Smooth muscle cell (in vitro differentiated cells): ENCODE data around the gene PTPRN2. TPM values are rescaled to one million over a fixed set of nuclear protein-coding genes. Genes with fewer than 3 reads are reported as not detected.

Experiments
- DNase-seq: peaks from one replicate; lab custom pipeline; 2025; ENCODE audit not compliant: unreplicated experiment; lab: John Stamatoyannopoulos, UW
- H2AFZ ChIP-seq: fragments of 200-600 bp; sonication (generic); 2 replicates; pipeline ENCODE4 v1.6.0; 2016; ENCODE audit warnings: antibody characterized with exemption, low read depth, mild to moderate bottlenecking
- H3F3A ChIP-seq: fragments of 200-600 bp; sonication (generic); 2 replicates; pipeline ENCODE4 v1.6.0; 2017; ENCODE audit warnings: antibody characterized with exemption, low read depth
- H3K27ac ChIP-seq: fragments of 200-600 bp; sonication (generic); 2 replicates; pipeline ENCODE4 v1.5.1; 2016; ENCODE audit warnings: low read depth, mild to moderate bottlenecking
- H3K27me3 ChIP-seq: fragments of 200-600 bp; sonication (generic); 2 replicates; pipeline ENCODE4 v1.6.1; 2016; ENCODE audit warnings: low read depth, mild to moderate bottlenecking
- H3K36me3 ChIP-seq: fragments of 200-600 bp; sonication (generic); 2 replicates; pipeline ENCODE4 v1.5.1; 2016; ENCODE audit warnings: low read depth
- H3K4me1 ChIP-seq: fragments of 200-600 bp; sonication (generic); 2 replicates; pipeline ENCODE4 v1.5.1; 2016; ENCODE audit warnings: low read depth
- H3K4me2 ChIP-seq: fragments of 200-600 bp; sonication (generic); 2 replicates; pipeline ENCODE4 v1.6.0; 2016; ENCODE audit warnings: mild to moderate bottlenecking
- H3K4me3 ChIP-seq: fragments of 200-600 bp; sonication (generic); 2 replicates; pipeline ENCODE4 v1.5.1; 2016; ENCODE audit warnings: mild to moderate bottlenecking
- H3K79me2 ChIP-seq: fragments of 200-600 bp; sonication (generic); 2 replicates; pipeline ENCODE4 v1.6.0; 2016; ENCODE audit warnings: low read depth, mild to moderate bottlenecking
- H3K9ac ChIP-seq: fragments of 200-600 bp; sonication (generic); 2 replicates; pipeline ENCODE4 v1.6.0; 2016; ENCODE audit warnings: low read depth
- H3K9me3 ChIP-seq: fragments of 200-600 bp; sonication (generic); replicated peaks from 2 replicates; pipeline ENCODE4 v1.5.1; 2016; ENCODE audit warnings: low read depth
- H4K20me1 ChIP-seq: fragments of 200-600 bp; sonication (generic); 2 replicates; pipeline ENCODE4 v1.6.0; 2016; ENCODE audit warnings: low read depth
- WGBS: methylation state at CpG from one replicate; pipeline ENCODE4 v1.1.7; 2016; ENCODE audit warnings: low lambda C conversion rate; 5-methylcytosine and 5-hydroxymethylcytosine counted together
- polyA plus RNA-seq: library from polyadenylated mRNA; unstranded; fragments of >200 nt; fragmentation: Nextera tagmentation; extraction: Ambion mirVana; gene quantifications from 2 replicates; pipeline ENCODE4 v1.2.1, GENCODE V29; 2016
- total RNA-seq: library from RNA; depleted of rRNA; stranded (reverse); fragments of >200 nt; gene quantifications from 2 replicates; pipeline ENCODE4 v1.2.3, GENCODE V29; 2014
- TF ChIP-seq, protein P1 (sequence below): fragments of 200-600 bp; sonication (generic); IDR thresholded peaks from 2 replicates; pipeline ENCODE4 v1.5.1; 2017; ENCODE audit warnings: borderline replicate concordance, mild to moderate bottlenecking, antibody characterized with exemption; ENCODE audit not compliant: insufficient read depth, poor library complexity, severe bottlenecking

Gene PTPRN2
- total and polyA plus RNA-seq, 2 experiments from 2014 or later: 0.09 to 0.87 TPM

DNA sequence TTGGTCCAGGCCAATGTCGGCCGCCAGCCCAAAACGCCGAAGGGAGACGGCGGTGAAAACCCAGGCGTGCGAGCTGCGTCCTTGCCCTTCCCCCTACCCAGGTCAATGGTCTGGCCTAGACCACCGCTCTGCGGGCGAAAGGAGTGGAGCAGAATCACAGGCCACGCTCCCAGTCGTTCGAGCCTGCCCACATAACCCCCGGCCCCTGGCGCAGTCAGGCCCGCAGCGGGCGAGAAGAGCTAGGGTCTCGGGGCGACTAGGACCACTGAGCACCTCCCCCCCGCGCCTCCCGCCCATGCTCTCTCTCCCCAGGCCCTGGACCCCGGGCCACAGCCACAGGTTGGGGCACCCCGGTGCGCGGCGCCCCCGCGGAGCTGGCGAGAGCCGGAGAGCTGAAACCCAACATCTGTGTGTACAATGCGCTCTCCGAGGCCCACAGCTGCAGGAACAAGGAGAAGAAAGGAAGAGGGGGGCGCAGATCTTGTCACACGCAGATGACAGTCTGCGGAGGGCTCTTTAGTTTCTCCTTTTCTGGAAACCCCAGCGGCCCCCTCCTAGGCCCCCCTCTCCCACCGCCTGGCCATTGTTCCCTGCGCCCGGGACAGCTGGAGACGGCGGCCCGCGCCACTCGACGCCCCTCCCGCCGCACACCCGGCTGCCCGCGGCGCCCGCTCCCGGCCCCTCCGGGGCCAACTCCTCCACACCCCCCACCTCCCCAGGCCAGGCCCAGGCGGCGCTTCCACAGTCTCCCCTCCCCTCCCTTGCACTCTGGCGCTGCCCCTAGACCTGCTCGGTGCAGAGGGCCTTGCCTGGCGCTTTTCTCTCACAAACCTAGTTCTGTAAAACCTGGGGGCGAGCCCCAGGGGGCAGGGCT, 895.8 kb downstream of the PTPRN2 start:
- peak overlapping the region; percentile 18 for H3K4me3 ChIP-seq
- DNase-seq: no peak
- H3K27me3 ChIP-seq: peaks cover 86% of the 10 kb centered on the region
- no peak overlapping the region for H3K9ac ChIP-seq
- H3K79me2 ChIP-seq: no peaks in the 10 kb centered on the region
- no peaks in the 10 kb centered on the region for H3K36me3 ChIP-seq
- peaks cover 35% of the 10 kb centered on the region for H3K4me1 ChIP-seq
- WGBS: 5% methylated on average over 39 of the region's 64 CpGs
- H3K4me2 ChIP-seq: peak overlapping the region; percentile 68
- no peaks in the 10 kb centered on the region for H4K20me1 ChIP-seq
- H3K27ac ChIP-seq: no peak overlapping the region
- H3F3A ChIP-seq: no peaks in the 10 kb centered on the region
- H3K9me3 ChIP-seq: no peaks in the 10 kb centered on the region
- TF ChIP-seq, protein P1, sequence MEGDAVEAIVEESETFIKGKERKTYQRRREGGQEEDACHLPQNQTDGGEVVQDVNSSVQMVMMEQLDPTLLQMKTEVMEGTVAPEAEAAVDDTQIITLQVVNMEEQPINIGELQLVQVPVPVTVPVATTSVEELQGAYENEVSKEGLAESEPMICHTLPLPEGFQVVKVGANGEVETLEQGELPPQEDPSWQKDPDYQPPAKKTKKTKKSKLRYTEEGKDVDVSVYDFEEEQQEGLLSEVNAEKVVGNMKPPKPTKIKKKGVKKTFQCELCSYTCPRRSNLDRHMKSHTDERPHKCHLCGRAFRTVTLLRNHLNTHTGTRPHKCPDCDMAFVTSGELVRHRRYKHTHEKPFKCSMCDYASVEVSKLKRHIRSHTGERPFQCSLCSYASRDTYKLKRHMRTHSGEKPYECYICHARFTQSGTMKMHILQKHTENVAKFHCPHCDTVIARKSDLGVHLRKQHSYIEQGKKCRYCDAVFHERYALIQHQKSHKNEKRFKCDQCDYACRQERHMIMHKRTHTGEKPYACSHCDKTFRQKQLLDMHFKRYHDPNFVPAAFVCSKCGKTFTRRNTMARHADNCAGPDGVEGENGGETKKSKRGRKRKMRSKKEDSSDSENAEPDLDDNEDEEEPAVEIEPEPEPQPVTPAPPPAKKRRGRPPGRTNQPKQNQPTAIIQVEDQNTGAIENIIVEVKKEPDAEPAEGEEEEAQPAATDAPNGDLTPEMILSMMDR: no peak
- H2AFZ ChIP-seq: no peak overlapping the region

DNA sequence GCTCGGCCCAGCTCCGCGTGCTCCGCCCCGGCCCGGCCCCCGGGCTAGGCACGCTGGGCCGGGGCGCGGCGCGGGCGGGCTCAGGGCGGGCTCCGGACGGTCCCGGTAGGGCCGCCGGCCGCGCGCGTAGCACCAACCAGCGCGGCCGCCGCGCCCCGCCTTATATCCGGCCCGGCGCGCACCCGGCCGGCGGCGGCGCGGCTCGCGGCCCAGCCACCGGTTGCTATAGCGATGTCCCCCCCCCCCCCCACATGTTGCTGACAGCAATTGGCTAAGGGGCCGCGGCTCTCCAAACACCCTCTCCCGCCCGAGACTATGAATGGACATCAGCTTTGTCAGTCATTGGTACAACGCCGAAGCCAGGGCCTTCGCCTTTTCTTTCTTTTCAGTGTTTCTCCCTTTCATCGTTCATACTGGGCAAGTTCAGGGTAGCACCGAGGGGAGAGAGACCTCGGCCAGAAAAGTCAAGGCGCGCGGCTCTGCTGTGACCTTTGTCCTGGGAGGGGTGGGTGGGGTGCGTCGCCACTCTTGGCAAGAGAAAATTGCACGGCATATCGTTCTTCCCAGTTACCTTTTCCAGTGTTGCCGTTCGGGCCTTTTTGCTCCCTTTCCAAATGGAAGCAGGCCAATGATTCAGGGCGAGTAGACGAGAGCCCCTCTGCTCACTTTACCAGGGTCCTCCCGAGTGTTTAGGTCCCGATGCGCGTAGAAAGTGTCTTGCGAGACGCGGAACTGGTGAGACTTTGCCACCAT, 896.6 kb downstream of the PTPRN2 start:
- peak overlapping the region; percentile 68 for H3K4me2 ChIP-seq
- peak overlapping the region; percentile 18 for H3K4me3 ChIP-seq
- no peak overlapping the region for H2AFZ ChIP-seq
- H3K27me3 ChIP-seq: peaks cover 94% of the 10 kb centered on the region
- no peak overlapping the region for H3K9ac ChIP-seq
- DNase-seq: no peak
- peaks cover 35% of the 10 kb centered on the region for H3K4me1 ChIP-seq
- no peak overlapping the region for H3K27ac ChIP-seq
- H3K79me2 ChIP-seq: no peaks in the 10 kb centered on the region
- H3F3A ChIP-seq: no peaks in the 10 kb centered on the region
- TF ChIP-seq, protein P1: no peak
- H4K20me1 ChIP-seq: no peaks in the 10 kb centered on the region
- no peaks in the 10 kb centered on the region for H3K36me3 ChIP-seq
- WGBS: 2% methylated on average over 31 of the region's 72 CpGs
- H3K9me3 ChIP-seq: no peaks in the 10 kb centered on the region

DNA sequence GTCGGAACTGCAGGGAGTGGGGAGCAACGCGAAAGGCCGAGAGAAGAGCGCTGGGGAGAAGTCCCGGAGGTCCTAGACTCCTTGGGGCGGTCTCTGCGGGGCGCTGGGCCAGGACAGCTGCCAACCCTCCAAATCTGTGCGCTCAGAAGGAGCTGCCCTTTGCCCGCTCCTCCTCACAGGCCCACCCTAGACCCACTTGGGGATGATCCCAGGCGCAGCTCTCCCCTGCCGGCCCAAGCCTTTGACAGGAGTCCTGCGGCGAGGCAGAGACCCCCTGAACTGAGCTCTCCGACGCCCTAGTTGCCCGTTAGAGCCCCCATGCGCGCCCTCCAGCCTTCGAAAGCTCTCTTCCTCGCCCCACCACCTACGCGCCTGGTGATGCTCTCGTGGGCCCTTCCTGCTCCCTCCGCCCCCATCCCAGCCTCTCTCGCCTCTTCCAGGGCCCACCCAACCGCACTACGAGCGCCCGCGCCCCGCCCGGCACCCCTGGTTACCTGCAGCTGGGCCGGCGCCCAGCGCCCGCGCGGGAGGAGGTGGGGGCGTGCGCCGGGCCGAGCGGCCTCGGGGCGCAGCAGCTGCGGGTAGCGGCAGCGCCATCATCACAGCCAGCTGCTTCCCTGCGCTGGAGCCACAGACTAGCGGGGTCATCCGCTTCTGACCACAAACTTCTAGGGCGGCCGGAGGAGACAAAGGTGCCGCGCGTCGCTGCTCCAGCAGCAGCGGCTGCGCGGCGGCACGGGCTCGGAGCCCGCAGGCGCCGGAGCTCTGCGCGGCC, 897.4 kb downstream of the PTPRN2 start:
- Histone ChIP-seq H3K27me3 (peaks cover 98% of the 10 kb centered on the region), H3K4me3 (peak overlapping the region; percentile 28), H3K4me1 (peaks cover 42% of the 10 kb centered on the region), H3K4me2 (peak overlapping the region; percentile 81), H3K36me3 (no peaks in the 10 kb centered on the region), H4K20me1 (no peaks in the 10 kb centered on the region), H3K27ac (no peak overlapping the region), H3K9ac (no peak overlapping the region), H3K79me2 (no peaks in the 10 kb centered on the region), H3K9me3 (no peaks in the 10 kb centered on the region), H3F3A (no peaks in the 10 kb centered on the region), H2AFZ (no peak overlapping the region)
- TF ChIP-seq, protein P1: no peak
- 4% methylated on average over 63 of the region's 70 CpGs for WGBS
- no peak for DNase-seq
